B cell (primary cell): ENCODE results near the gene TEX50. TPM values are rescaled to one million over a fixed set of nuclear protein-coding genes. Genes with fewer than 3 reads are reported as not detected.

Experiments
- ATAC-seq: fragments of 200-7000 bp; cut with Tn5 transposase; one replicate; pipeline ENCODE4 v1.10.0; 2021; ENCODE audit warnings: low read depth, mild to moderate bottlenecking, moderate number of reproducible peaks, moderate library complexity
- CTCF ChIA-PET: fragments of 350-600 bp; sonication (Branson Sonifier 250); formaldehyde crosslinking; loops from one replicate; lab custom pipeline; 2021; ENCODE audit warnings: antibody characterized with exemption, inconsistent platforms; lab: Charles Lee
- POLR2A ChIA-PET: fragments of 350-600 bp; sonication (Branson Sonifier 250); formaldehyde crosslinking; loops from one replicate; lab custom pipeline; 2021; ENCODE audit warnings: antibody characterized with exemption; lab: Charles Lee
- DNase-seq: peaks from one replicate; pipeline ENCODE4 v3.0.0; 2013
- H2AFZ ChIP-seq: 2 replicates; pipeline ENCODE4 v1.6.1; 2012; ENCODE audit warnings: mild to moderate bottlenecking, low read depth, low read length; ENCODE audit not compliant: insufficient read depth, poor library complexity, severe bottlenecking
- H3K27ac ChIP-seq, 2 donors: 1 replicate in 1 of 2; 2 replicates in 1 of 2; pipeline ENCODE4 v1.5.1; 2012 to 2013; ENCODE audit warnings: low read length in 2 of 2, mild to moderate bottlenecking in 2 of 2, moderate library complexity in 1 of 2
- H3K27me3 ChIP-seq, 4 experiments: fragments of 200-600 bp in 1 of 4; sonication (generic) in 1 of 4; replicated peaks in 1 of 4; 1 replicate in 2 of 4; 2 replicates in 2 of 4; pipeline versions ENCODE4 v1.6.1 to v1.7.0; 2013 to 2016; ENCODE audit warnings: low read length in 3 of 4, mild to moderate bottlenecking in 2 of 4, mixed read lengths in 1 of 4, moderate library complexity in 1 of 4; ENCODE audit not compliant: insufficient read depth in 4 of 4, control insufficient read depth in 3 of 4; ENCODE audit errors: control extremely low read depth in 1 of 4
- H3K36me3 ChIP-seq, 2 experiments: replicated peaks in 1 of 2; 1 replicate in 1 of 2; 2 replicates in 1 of 2; pipeline versions ENCODE4 v1.6.1 to v1.7.1; 2013; ENCODE audit warnings: low read length in 1 of 2; ENCODE audit not compliant: insufficient read depth in 2 of 2, control insufficient read depth in 1 of 2; ENCODE audit errors: control extremely low read depth in 1 of 2, extremely low read depth in 1 of 2
- H3K4me1 ChIP-seq, 2 donors: fragments of 200-600 bp in 1 of 2; sonication (generic) in 1 of 2; 1 replicate in 1 of 2; 2 replicates in 1 of 2; pipeline versions ENCODE4 v1.5.1 to v1.6.1; 2013 to 2017; ENCODE audit warnings: low read length in 2 of 2; ENCODE audit not compliant: control insufficient read depth in 2 of 2, insufficient read depth in 2 of 2
- H3K4me2 ChIP-seq: replicated peaks from 2 replicates; pipeline ENCODE3; 2012; ENCODE audit warnings: mild to moderate bottlenecking, low read depth, low read length; ENCODE audit not compliant: poor library complexity, severe bottlenecking
- H3K4me3 ChIP-seq, 5 experiments: fragments of 200-600 bp in 1 of 5; sonication (generic) in 1 of 5; 1 replicate in 3 of 5; 2 replicates in 2 of 5; pipeline versions ENCODE4 v1.5.1 to v1.7.0; 2011 to 2016; ENCODE audit warnings: low read length in 4 of 5, mild to moderate bottlenecking in 4 of 5, low read depth in 2 of 5, control low read depth in 1 of 5, moderate library complexity in 1 of 5; ENCODE audit not compliant: insufficient read depth in 1 of 5; ENCODE audit errors: control extremely low read depth in 1 of 5, extremely low read depth in 1 of 5
- H3K79me2 ChIP-seq: fragments of 200-600 bp; sonication (generic); one replicate; pipeline ENCODE4 v1.6.0; 2016; ENCODE audit warnings: low read length; ENCODE audit not compliant: control insufficient read depth, insufficient read depth
- H3K9ac ChIP-seq: fragments of 200-600 bp; sonication (generic); 2 replicates; pipeline ENCODE4 v1.6.1; 2017; ENCODE audit warnings: mild to moderate bottlenecking, low read length, moderate library complexity
- H3K9me3 ChIP-seq, 3 donors: one replicate each; pipeline versions ENCODE4 v1.6.1 to v1.7.1; 2013; ENCODE audit warnings: low read length in 2 of 3; ENCODE audit not compliant: control insufficient read depth in 2 of 3, insufficient read depth in 1 of 3; ENCODE audit errors: control extremely low read depth in 1 of 3
- H4K20me1 ChIP-seq: 2 replicates; pipeline ENCODE4 v1.6.0; 2012; ENCODE audit warnings: mild to moderate bottlenecking, low read length; ENCODE audit not compliant: insufficient read depth, control insufficient read depth, poor library complexity, severe bottlenecking
- H3K27ac Mint-ChIP-seq: one replicate; pipeline ENCODE4 v1.8.0; 2021; ENCODE audit warnings: mixed read lengths
- H3K27me3 Mint-ChIP-seq: one replicate; pipeline ENCODE4 v1.8.0; 2021; ENCODE audit warnings: mixed read lengths
- H3K4me1 Mint-ChIP-seq: one replicate; pipeline ENCODE4 v1.8.0; 2021; ENCODE audit warnings: mixed read lengths
- H3K4me3 Mint-ChIP-seq: one replicate; pipeline ENCODE4 v1.8.0; 2021; ENCODE audit warnings: mixed read lengths
- H3K9me3 Mint-ChIP-seq: one replicate; pipeline ENCODE4 v1.8.0; 2022; ENCODE audit warnings: mixed read lengths; ENCODE audit not compliant: insufficient read depth
- CTCF ChIP-seq: fragments of 200-600 bp; IDR thresholded peaks from one replicate; pipeline ENCODE4 v1.8.0; 2022; ENCODE audit warnings: antibody characterized with exemption, mild to moderate bottlenecking
- EZH2 ChIP-seq: IDR thresholded peaks from 2 replicates; pipeline ENCODE4 v1.6.1; 2012; ENCODE audit warnings: borderline replicate concordance, low read depth, mild to moderate bottlenecking, moderate library complexity, low read length; ENCODE audit not compliant: insufficient read depth, poor library complexity, severe bottlenecking
- whole genome bisulfite sequencing: methylation state at CpG from one replicate; pipeline ENCODE4 v1.1.5; 2013; ENCODE audit warnings: missing lambda C conversion rate; ENCODE audit not compliant: insufficient coverage; 5-methylcytosine and 5-hydroxymethylcytosine counted together
- intact Hi-C: fragments of 100-400 bp; cut with micrococcal nuclease; formaldehyde crosslinking; loops from one replicate; pipeline ENCODE4 v1.10.0; 2022
- polyA plus RNA-seq: library from polyadenylated mRNA; depleted of rRNA; stranded (reverse); fragments of >200 nt; gene quantifications from 2 replicates; pipeline ENCODE4 v1.2.3, GENCODE V29; 2012
- total RNA-seq, 2 donors: library from RNA; stranded (reverse); fragments of 120-200 nt in 1 of 2; gene quantifications; 1 replicate in 1 of 2; 2 replicates in 1 of 2; pipeline versions ENCODE4 v1.2.3 to v1.2.4, GENCODE V29; 2013 to 2022

Gene TEX50
- total and polyA plus RNA-seq, 2 donors (not counting 1 experiment from before 2014, with no cell fraction given) = not detected

- no peak for ATAC-seq
- CTCF ChIA-PET = no interaction called here
Measured at GRCh38 chr1:173663159-173663558, 28.0 kb downstream of the TEX50 start.

GRCh38 chr1:173666646-173667045 lies 31.5 kb downstream of the TEX50 start:
- no peak for DNase-seq
- H4K20me1 ChIP-seq = no peaks in the 10 kb centered on the region
- H3K9me3 ChIP-seq = no peaks in the 10 kb centered on the region
- no peaks in the 10 kb centered on the region for H3K79me2 ChIP-seq
- Mint-ChIP-seq H3K27me3 (peaks cover 49% of the 10 kb centered on the region), H3K4me1 (peaks cover 13% of the 10 kb centered on the region), H3K4me3 (no peak overlapping the region), H3K27ac (no peak overlapping the region), H3K9me3 (no peaks in the 10 kb centered on the region)
- no peak for ATAC-seq
- H3K4me2 ChIP-seq = no peak overlapping the region
- no peak overlapping the region for H3K4me3 ChIP-seq
- ChIA-PET POLR2A (no interaction called here), CTCF (no interaction called here)
- H3K27me3 ChIP-seq = peaks cover 0 to 23% (median 14%) of the 10 kb centered on the region in 4 experiments
- peaks cover 6 to 7% of the 10 kb centered on the region in 2 donors for H3K4me1 ChIP-seq
- no peak overlapping the region for H3K27ac ChIP-seq
- no peak overlapping the region for H2AFZ ChIP-seq
- TF ChIP-seq CTCF (no peak), EZH2 (no peak)
- H3K36me3 ChIP-seq = no peaks in the 10 kb centered on the region
- no peak overlapping the region for H3K9ac ChIP-seq
- WGBS = no CpG with 5 or more reads among the region's 3 CpGs
- intact Hi-C loops = no loop called here

More at GRCh38 chr1:173663159-173663558, 28.0 kb downstream of the TEX50 start:
- H3K79me2 ChIP-seq = no peaks in the 10 kb centered on the region
- peaks cover 0 to under 1% (median 0%) of the 10 kb centered on the region in 4 experiments for H3K27me3 ChIP-seq
- H3K4me1 Mint-ChIP-seq = no peaks in the 10 kb centered on the region
- no peaks in the 10 kb centered on the region for H4K20me1 ChIP-seq
- no peak overlapping the region for H3K4me3 ChIP-seq
- no peaks in the 10 kb centered on the region for H3K9me3 Mint-ChIP-seq
- no peaks in the 10 kb centered on the region for H3K36me3 ChIP-seq
- H2AFZ ChIP-seq = no peak overlapping the region
- intact Hi-C loops = no loop called here
- POLR2A ChIA-PET = no interaction called here
- no peak for TF ChIP-seq CTCF
- no peak for TF ChIP-seq EZH2
- no peak overlapping the region for H3K9ac ChIP-seq
- H3K4me3 Mint-ChIP-seq = no peak overlapping the region
- whole genome bisulfite sequencing = no CpG with 5 or more reads among the region's 3 CpGs
- no peak overlapping the region for H3K4me2 ChIP-seq
- H3K27me3 Mint-ChIP-seq = peaks cover 19% of the 10 kb centered on the region
- H3K4me1 ChIP-seq = no peaks in the 10 kb centered on the region
- DNase-seq = no peak
- H3K9me3 ChIP-seq = no peaks in the 10 kb centered on the region
- H3K27ac Mint-ChIP-seq = no peak overlapping the region
- no peak overlapping the region for H3K27ac ChIP-seq
